ENCODE results near the gene NR2F1.

Gene NR2F1

GRCh38 chr5:93577854-93578812, 4.9 kb upstream of the NR2F1 start:
- DNase-seq (ENCODE audit: low spot score): no peak

- DNase-seq (ENCODE audit: low spot score): no peak
Observed at GRCh38 chr5:93578813-93579691, 4.0 kb upstream of the NR2F1 start.

- DNase-seq (ENCODE audit: low spot score): no peak
Observed at GRCh38 chr5:93579692-93580062, 3.3 kb upstream of the NR2F1 start.

- DNase-seq (ENCODE audit: low spot score): no peak
Observed at GRCh38 chr5:93580063-93580926, 2.7 kb upstream of the NR2F1 start.

- DNase-seq (ENCODE audit: low spot score): no peak
Observed at GRCh38 chr5:93580927-93581445, 2.0 kb upstream of the NR2F1 start, which contains the start of gene NR2F1-AS1. NR2F1-AS1 (minus strand) TSS chr5:93581219.

- no peak for DNase-seq (ENCODE audit: low spot score)
Observed at GRCh38 chr5:93582167-93582462, 907 bp upstream of the NR2F1 start.

GRCh38 chr5:93583439-93583767, 381 bp downstream of the NR2F1 start:
- no peak for DNase-seq (ENCODE audit: low spot score)

- DNase-seq (ENCODE audit: low spot score): peak; percentile 64
Observed at GRCh38 chr5:93583768-93584595, 960 bp downstream of the NR2F1 start.

- DNase-seq (ENCODE audit: low spot score): no peak
Observed at GRCh38 chr5:93584596-93585040, 1.6 kb downstream of the NR2F1 start.

- no peak for DNase-seq (ENCODE audit: low spot score)
Observed at GRCh38 chr5:93585041-93585766, 2.2 kb downstream of the NR2F1 start.

- no peak for DNase-seq (ENCODE audit: low spot score)
Observed at GRCh38 chr5:93585767-93586385, 2.9 kb downstream of the NR2F1 start.

GRCh38 chr5:93586736-93587596, 3.9 kb downstream of the NR2F1 start:
- no peak for DNase-seq (ENCODE audit: low spot score)

GRCh38 chr5:93587597-93588351, 4.8 kb downstream of the NR2F1 start:
- DNase-seq (ENCODE audit: low spot score): no peak

- no peak for DNase-seq (ENCODE audit: low spot score)
Observed at GRCh38 chr5:93588352-93589151, 5.5 kb downstream of the NR2F1 start.

- DNase-seq (ENCODE audit: low spot score): no peak
Observed at GRCh38 chr5:93589152-93589828, 6.3 kb downstream of the NR2F1 start.

GRCh38 chr5:93589829-93590215, 6.8 kb downstream of the NR2F1 start:
- DNase-seq (ENCODE audit: low spot score): no peak

GRCh38 chr5:93590493-93590892, 7.5 kb downstream of the NR2F1 start:
- no peak for DNase-seq (ENCODE audit: low spot score)
